ENCODE results near the gene NXPH2. TPM values are rescaled to one million over a fixed set of nuclear protein-coding genes. Genes with fewer than 3 reads are reported as not detected.

The NXPH2 gene
- polyA plus RNA-seq, 1 of the 3 experiments (the other 2 are of a cell fraction) = not detected

GRCh38 chr2:138777996-138778395 is 2.2 kb downstream of the NXPH2 start:
- Histone ChIP-seq H3K79me2 (ENCODE audit: insufficient read depth) (no peaks in the 10 kb centered on the region), H3K27me3 (ENCODE audit: insufficient read depth) (peaks cover 15% of the 10 kb centered on the region; the same call in 1 of the 2 replicates), H3K4me2 (no peak overlapping the region), H3K4me3 (ENCODE audit: low read depth in 2 of 2, low read length in 1 of 2) (no peak overlapping the region), H3K27ac (ENCODE audit: low read depth in 2 of 2, low read length in 1 of 2) (no peak overlapping the region), H3K9me2 (no peaks in the 10 kb centered on the region), H3F3A (replicated peaks; ENCODE audit: insufficient read depth) (no peaks in the 10 kb centered on the region), H3K36me3 (replicated peaks in 1 of 2; ENCODE audit: control insufficient read depth in 1 of 2, insufficient read depth in 2 of 2, low read length in 1 of 2) (no peaks in the 10 kb centered on the region), H2AFZ (ENCODE audit: low read depth) (no peak overlapping the region), H4K20me1 (ENCODE audit: insufficient read depth) (no peaks in the 10 kb centered on the region), H3K9me3 (no peaks in the 10 kb centered on the region), H3K9ac (no peak overlapping the region), H3K4me1 (ENCODE audit: control insufficient read depth in 1 of 2, insufficient read depth in 2 of 2, low read depth in 1 of 2, low read length in 1 of 2) (peaks cover 0 to 8% of the 10 kb centered on the region in 2 experiments; a peak in 1 of 4 replicates)
- no peak for TF ChIP-seq SIN3A (IDR thresholded peaks at IDR 0.05; ENCODE audit: borderline replicate concordance, low read depth, low read length)
- no peak for TF ChIP-seq FOXJ3 (CRISPR knock-in tag; IDR thresholded peaks at IDR 0.05)
- TF ChIP-seq GABPA (IDR thresholded peaks at IDR 0.05; ENCODE audit: low read depth) = no peak
- TF ChIP-seq, protein P1, sequence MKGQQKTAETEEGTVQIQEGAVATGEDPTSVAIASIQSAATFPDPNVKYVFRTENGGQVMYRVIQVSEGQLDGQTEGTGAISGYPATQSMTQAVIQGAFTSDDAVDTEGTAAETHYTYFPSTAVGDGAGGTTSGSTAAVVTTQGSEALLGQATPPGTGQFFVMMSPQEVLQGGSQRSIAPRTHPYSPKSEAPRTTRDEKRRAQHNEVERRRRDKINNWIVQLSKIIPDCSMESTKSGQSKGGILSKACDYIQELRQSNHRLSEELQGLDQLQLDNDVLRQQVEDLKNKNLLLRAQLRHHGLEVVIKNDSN (IDR thresholded peaks at IDR 0.05; ENCODE audit: borderline replicate concordance, low read depth) = no peak
- 77% methylated on average over 2 of the region's 2 CpGs for WGBS (ENCODE audit: low lambda C conversion rate)
- DNase-seq = no peak
- ChIA-PET POLR2A (no interaction called here), CTCF (interaction anchor here (4.5 kb wide), 1 partner anchor 9 kb away, joined by 31 read pairs; no protein-coding TSS in a partner anchor)

- Histone ChIP-seq H3K9ac (no peak overlapping the region), H3K4me3 (ENCODE audit: low read depth in 2 of 2, low read length in 1 of 2) (no peak overlapping the region), H3K36me3 (replicated peaks in 1 of 2; ENCODE audit: control insufficient read depth in 1 of 2, insufficient read depth in 2 of 2, low read length in 1 of 2) (no peaks in the 10 kb centered on the region), H3K79me2 (ENCODE audit: insufficient read depth) (no peaks in the 10 kb centered on the region), H3K4me1 (ENCODE audit: control insufficient read depth in 1 of 2, insufficient read depth in 2 of 2, low read depth in 1 of 2, low read length in 1 of 2) (peaks cover 0 to 8% of the 10 kb centered on the region in 2 experiments; a peak in 1 of 4 replicates), H3K27me3 (ENCODE audit: insufficient read depth) (peaks cover 15% of the 10 kb centered on the region; the same call in 1 of the 2 replicates), H4K20me1 (ENCODE audit: insufficient read depth) (no peaks in the 10 kb centered on the region), H3K9me3 (no peaks in the 10 kb centered on the region; the same call in 1 of the 2 replicates), H3K4me2 (no peak overlapping the region), H3K27ac (ENCODE audit: low read depth in 2 of 2, low read length in 1 of 2) (no peak overlapping the region), H3K9me2 (no peaks in the 10 kb centered on the region), H2AFZ (ENCODE audit: low read depth) (no peak overlapping the region), H3F3A (replicated peaks; ENCODE audit: insufficient read depth) (no peaks in the 10 kb centered on the region)
- ChIA-PET CTCF (interaction anchor here (4.5 kb wide), 1 partner anchor 11 kb away, joined by 31 read pairs; no protein-coding TSS in a partner anchor), POLR2A (no interaction called here)
- TF ChIP-seq, protein P1 (IDR thresholded peaks at IDR 0.05; ENCODE audit: borderline replicate concordance, low read depth) = no peak
- TF ChIP-seq, protein P2, sequence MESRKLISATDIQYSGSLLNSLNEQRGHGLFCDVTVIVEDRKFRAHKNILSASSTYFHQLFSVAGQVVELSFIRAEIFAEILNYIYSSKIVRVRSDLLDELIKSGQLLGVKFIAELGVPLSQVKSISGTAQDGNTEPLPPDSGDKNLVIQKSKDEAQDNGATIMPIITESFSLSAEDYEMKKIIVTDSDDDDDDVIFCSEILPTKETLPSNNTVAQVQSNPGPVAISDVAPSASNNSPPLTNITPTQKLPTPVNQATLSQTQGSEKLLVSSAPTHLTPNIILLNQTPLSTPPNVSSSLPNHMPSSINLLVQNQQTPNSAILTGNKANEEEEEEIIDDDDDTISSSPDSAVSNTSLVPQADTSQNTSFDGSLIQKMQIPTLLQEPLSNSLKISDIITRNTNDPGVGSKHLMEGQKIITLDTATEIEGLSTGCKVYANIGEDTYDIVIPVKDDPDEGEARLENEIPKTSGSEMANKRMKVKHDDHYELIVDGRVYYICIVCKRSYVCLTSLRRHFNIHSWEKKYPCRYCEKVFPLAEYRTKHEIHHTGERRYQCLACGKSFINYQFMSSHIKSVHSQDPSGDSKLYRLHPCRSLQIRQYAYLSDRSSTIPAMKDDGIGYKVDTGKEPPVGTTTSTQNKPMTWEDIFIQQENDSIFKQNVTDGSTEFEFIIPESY (IDR thresholded peaks at IDR 0.05; ENCODE audit: borderline replicate concordance, low read depth) = no peak
- TF ChIP-seq USF2 (IDR thresholded peaks at IDR 0.05; ENCODE audit: borderline replicate concordance, low read depth, low read length) (no peak), GATA2 (CRISPR knock-in tag; IDR thresholded peaks at IDR 0.05) (no peak), SIN3A (IDR thresholded peaks at IDR 0.05; ENCODE audit: borderline replicate concordance, low read depth, low read length) (no peak), GABPA (IDR thresholded peaks at IDR 0.05; ENCODE audit: low read depth) (no peak), RXRA (IDR thresholded peaks at IDR 0.05; ENCODE audit: borderline replicate concordance, low read depth) (no peak), TCF12 (IDR thresholded peaks at IDR 0.05) (no peak), CHD2 (IDR thresholded peaks at IDR 0.05; ENCODE audit: low read length, partially characterized antibody) (no peak)
- no peak for DNase-seq
- 38% methylated on average over 4 of the region's 4 CpGs for WGBS (ENCODE audit: low lambda C conversion rate)
Observed at GRCh38 chr2:138775736-138776135, 4.5 kb downstream of the NXPH2 start.
